ENCODE data around the gene MICALL2. TPM values are rescaled to one million over a fixed set of nuclear protein-coding genes. Genes with fewer than 3 reads are reported as not detected.

MICALL2 gene
- polyA plus RNA-seq, 2 of the 4 experiments (the other 2 are of a cell fraction) = 6.1 to 20.6 TPM

DNA sequence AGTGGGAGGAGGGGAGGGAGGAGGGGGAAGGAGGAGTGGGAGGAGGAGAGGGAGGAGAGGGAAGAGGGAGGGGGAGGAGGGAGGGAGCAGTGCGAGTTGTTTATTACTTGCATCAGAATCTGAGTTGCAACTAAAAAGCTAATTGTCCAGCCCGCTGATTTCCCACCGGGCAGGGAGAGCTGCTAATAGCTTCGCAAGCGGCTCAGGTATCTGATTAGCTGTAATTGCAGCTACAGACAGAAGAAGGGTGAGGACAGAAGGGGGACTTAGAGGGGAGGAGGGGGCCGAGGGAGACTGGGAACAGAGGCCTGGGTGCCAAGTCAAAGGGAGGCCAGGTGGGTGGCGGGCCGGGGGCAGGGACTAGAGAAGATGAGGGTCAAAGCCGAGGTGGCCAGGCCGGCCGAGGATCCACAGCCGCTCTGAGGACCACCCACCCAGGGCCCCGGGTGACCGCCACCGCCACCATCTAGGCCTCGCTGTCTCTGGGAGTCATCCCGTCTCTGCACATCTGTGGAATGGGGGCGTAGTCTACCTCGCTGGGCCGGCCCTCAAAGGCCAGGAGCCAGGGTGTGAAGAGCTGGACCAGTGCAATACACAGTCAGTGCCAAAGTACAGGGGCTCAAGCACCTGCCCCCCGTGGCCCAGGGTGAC, 54.2 kb downstream of the MICALL2 start:
- CTCF ChIA-PET = interaction anchor here (0.5 to 16.1 kb wide), 12 partner anchors 8 to 1264 kb away, joined by 3 to 218 read pairs (median 4); no protein-coding TSS in a partner anchor
- ATAC-seq = peak in 1 of 2 experiments; percentile 37; a peak in 2 of 6 replicates
- Histone ChIP-seq H3K4me1 (peaks cover 14% of the 10 kb centered on the region; the same call in 2 of the 3 replicates), H3K4me2 (no peak overlapping the region), H3K9me3 (peaks cover 9% of the 10 kb centered on the region), H3K27ac (no peak overlapping the region), H3K4me3 (no peak overlapping the region)
- POLR2A ChIA-PET = no interaction called here
- DNase-seq (ENCODE audit: low read depth in 1 of 2, low spot score in 1 of 2) = no peak
- FAIRE-seq = no peak
- 58% methylated on average over 20 of the region's 21 CpGs for WGBS (ENCODE audit: missing lambda C conversion rate)
- TF ChIP-seq CHD4 (IDR thresholded peaks at IDR 0.05; ENCODE audit: borderline replicate concordance) (no peak), KDM5A (IDR thresholded peaks at IDR 0.05) (no peak), EP300 (IDR thresholded peaks at IDR 0.05) (no peak), ZC3H11A (IDR thresholded peaks at IDR 0.05) (no peak), GATA3 (IDR thresholded peaks at IDR 0.05; ENCODE audit: borderline replicate concordance) (no peak), HOXB13 (CRISPR knock-in tag; IDR thresholded peaks at IDR 0.05; ENCODE audit: low read depth) (no peak), CEBPB (IDR thresholded peaks at IDR 0.05) (no peak), EHMT2 (IDR thresholded peaks at IDR 0.05; ENCODE audit: low read depth) (no peak), BHLHE40 (IDR thresholded peaks at IDR 0.05; ENCODE audit: low read depth, low read length) (no peak), PHF8 (IDR thresholded peaks at IDR 0.05; ENCODE audit: borderline replicate concordance, low read depth) (no peak)
- TF ChIP-seq, protein P1, sequence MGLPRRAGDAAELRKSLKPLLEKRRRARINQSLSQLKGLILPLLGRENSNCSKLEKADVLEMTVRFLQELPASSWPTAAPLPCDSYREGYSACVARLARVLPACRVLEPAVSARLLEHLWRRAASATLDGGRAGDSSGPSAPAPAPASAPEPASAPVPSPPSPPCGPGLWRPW (IDR thresholded peaks at IDR 0.05) = no peak

DNA sequence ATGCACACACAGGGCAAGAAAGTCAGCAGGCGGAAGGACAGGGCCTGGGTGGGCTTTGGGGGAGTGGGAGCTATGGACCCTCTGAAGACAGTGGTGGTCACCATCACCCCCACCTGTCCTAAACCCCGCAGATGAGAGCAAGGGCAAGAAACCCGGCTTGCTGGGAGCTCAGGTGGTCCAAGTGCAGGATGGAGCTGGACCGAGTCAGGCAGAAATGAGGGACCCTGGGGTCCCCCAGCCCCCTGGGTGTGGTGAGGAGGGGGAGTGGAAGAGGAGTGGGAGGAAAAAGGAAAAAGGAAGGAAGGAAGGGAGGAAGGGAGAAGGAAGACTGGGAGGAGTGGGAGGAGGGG, 54.8 kb downstream of the MICALL2 start:
- H3K27ac ChIP-seq = no peak overlapping the region
- no peak for DNase-seq (ENCODE audit: low read depth in 1 of 2, low spot score in 1 of 2)
- FAIRE-seq = no peak
- H3K9me3 ChIP-seq = peaks cover 9% of the 10 kb centered on the region
- H3K4me3 ChIP-seq = peak overlapping the region; percentile 24; the same call in 1 of the 3 replicates
- no peak for TF ChIP-seq JUN (IDR thresholded peaks at IDR 0.05)
- TF ChIP-seq GATA3 (IDR thresholded peaks at IDR 0.05; ENCODE audit: borderline replicate concordance) = no peak
- no peak for TF ChIP-seq POLR2AphosphoS2 (conservative IDR thresholded peaks at IDR 0.05; ENCODE audit: low read length)
- no peak for TF ChIP-seq TFCP2L1 (CRISPR knock-in tag; IDR thresholded peaks at IDR 0.05)
- no peak for TF ChIP-seq NPAS2 (CRISPR knock-in tag; IDR thresholded peaks at IDR 0.05; ENCODE audit: borderline replicate concordance)
- no peak for TF ChIP-seq ZSCAN20 (CRISPR knock-in tag; IDR thresholded peaks at IDR 0.05)
- no peak for TF ChIP-seq NFE2L2 (conservative IDR thresholded peaks at IDR 0.05; ENCODE audit: low read length)
- no peak for TF ChIP-seq CBX8 (IDR thresholded peaks at IDR 0.05)
- TF ChIP-seq FOSB (CRISPR knock-in tag; IDR thresholded peaks at IDR 0.05) = no peak
- TF ChIP-seq FOXS1 (CRISPR knock-in tag; IDR thresholded peaks at IDR 0.05) = no peak
- no peak for TF ChIP-seq TP53 (CRISPR knock-in tag; IDR thresholded peaks at IDR 0.05)
- TF ChIP-seq EHMT2 (IDR thresholded peaks at IDR 0.05; ENCODE audit: low read depth) = no peak
- TF ChIP-seq, protein P2, sequence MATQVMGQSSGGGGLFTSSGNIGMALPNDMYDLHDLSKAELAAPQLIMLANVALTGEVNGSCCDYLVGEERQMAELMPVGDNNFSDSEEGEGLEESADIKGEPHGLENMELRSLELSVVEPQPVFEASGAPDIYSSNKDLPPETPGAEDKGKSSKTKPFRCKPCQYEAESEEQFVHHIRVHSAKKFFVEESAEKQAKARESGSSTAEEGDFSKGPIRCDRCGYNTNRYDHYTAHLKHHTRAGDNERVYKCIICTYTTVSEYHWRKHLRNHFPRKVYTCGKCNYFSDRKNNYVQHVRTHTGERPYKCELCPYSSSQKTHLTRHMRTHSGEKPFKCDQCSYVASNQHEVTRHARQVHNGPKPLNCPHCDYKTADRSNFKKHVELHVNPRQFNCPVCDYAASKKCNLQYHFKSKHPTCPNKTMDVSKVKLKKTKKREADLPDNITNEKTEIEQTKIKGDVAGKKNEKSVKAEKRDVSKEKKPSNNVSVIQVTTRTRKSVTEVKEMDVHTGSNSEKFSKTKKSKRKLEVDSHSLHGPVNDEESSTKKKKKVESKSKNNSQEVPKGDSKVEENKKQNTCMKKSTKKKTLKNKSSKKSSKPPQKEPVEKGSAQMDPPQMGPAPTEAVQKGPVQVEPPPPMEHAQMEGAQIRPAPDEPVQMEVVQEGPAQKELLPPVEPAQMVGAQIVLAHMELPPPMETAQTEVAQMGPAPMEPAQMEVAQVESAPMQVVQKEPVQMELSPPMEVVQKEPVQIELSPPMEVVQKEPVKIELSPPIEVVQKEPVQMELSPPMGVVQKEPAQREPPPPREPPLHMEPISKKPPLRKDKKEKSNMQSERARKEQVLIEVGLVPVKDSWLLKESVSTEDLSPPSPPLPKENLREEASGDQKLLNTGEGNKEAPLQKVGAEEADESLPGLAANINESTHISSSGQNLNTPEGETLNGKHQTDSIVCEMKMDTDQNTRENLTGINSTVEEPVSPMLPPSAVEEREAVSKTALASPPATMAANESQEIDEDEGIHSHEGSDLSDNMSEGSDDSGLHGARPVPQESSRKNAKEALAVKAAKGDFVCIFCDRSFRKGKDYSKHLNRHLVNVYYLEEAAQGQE (IDR thresholded peaks at IDR 0.05) = no peak
- TF ChIP-seq, protein P3, sequence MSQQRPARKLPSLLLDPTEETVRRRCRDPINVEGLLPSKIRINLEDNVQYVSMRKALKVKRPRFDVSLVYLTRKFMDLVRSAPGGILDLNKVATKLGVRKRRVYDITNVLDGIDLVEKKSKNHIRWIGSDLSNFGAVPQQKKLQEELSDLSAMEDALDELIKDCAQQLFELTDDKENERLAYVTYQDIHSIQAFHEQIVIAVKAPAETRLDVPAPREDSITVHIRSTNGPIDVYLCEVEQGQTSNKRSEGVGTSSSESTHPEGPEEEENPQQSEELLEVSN (IDR thresholded peaks at IDR 0.05; ENCODE audit: borderline replicate concordance, low read depth) = no peak
- no peak for TF ChIP-seq BHLHE40 (IDR thresholded peaks at IDR 0.05; ENCODE audit: low read depth, low read length)
- no peak for TF ChIP-seq ZFP36 (IDR thresholded peaks at IDR 0.05; ENCODE audit: borderline replicate concordance, partially characterized antibody)
- no peak for TF ChIP-seq ZNF302 (CRISPR knock-in tag; IDR thresholded peaks at IDR 0.05)
- TF ChIP-seq ZC3H11A (IDR thresholded peaks at IDR 0.05) = no peak
- TF ChIP-seq EHF (CRISPR knock-in tag; IDR thresholded peaks at IDR 0.05) = no peak
- no peak for TF ChIP-seq RARB (CRISPR knock-in tag; IDR thresholded peaks at IDR 0.05)
- ChIA-PET CTCF (interaction anchor here (0.5 to 16.1 kb wide), 12 partner anchors 9 to 1264 kb away, joined by 3 to 218 read pairs (median 3); no protein-coding TSS in a partner anchor), POLR2A (no interaction called here)
- peak in 1 of 2 experiments; percentile 6; a peak in 1 of 6 replicates for ATAC-seq
- 15% methylated on average over 4 of the region's 4 CpGs for WGBS (ENCODE audit: missing lambda C conversion rate)
- H3K4me2 ChIP-seq = peak overlapping the region; percentile 76
- peaks cover 14% of the 10 kb centered on the region; the same call in 2 of the 3 replicates for H3K4me1 ChIP-seq

Data from A549 (cell line).